ENCODE measurements around the gene RGS14. TPM values are rescaled to one million over a fixed set of nuclear protein-coding genes. Genes with fewer than 3 reads are reported as not detected.

Gene RGS14
- polyA plus RNA-seq, 6 donors from 2014 or later = 16.6 to 41.1 (median 23.2) TPM

DNA sequence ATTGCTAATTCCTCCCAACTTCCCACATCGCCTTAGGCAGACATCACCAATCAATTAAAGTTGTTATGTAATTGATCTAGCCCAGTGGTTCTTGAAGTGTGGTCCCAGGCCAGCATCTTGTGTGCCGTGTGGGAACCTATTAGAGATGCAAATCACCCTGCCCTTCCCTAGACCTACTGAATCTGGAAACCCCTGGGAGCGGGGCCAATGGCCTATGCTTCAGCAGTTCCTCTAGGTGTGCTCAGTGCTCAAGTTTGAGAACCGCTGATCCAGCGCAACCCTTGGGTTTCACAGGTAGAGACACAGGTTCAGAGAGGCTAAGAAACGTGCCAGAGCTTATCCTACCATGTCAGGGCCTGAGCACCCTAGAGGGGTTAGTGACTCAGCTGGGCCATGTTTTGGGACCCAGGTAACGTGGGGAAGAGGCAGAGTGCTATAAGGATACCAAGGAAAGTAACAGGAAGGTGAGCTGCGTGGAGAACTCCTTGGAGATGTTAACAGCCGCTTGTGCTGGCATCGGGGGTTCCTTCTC is 30.9 kb downstream of the RGS14 start:
- no peaks in the 10 kb centered on the region for H3K9me3 Mint-ChIP-seq
- H3K27me3 Mint-ChIP-seq = peaks cover 17 to 35% (median 25%) of the 10 kb centered on the region in 3 donors
- DNase-seq (no peak), ATAC-seq (ENCODE audit: low read depth in 2 of 2) (no peak)
- peaks cover 12 to 27% (median 19%) of the 10 kb centered on the region in 3 donors for H3K4me1 Mint-ChIP-seq
- H3K27ac Mint-ChIP-seq = peak overlapping the region in 1 of 6 donors; percentile 38
- no peak overlapping the region for H3K4me3 Mint-ChIP-seq
- H3K36me3 Mint-ChIP-seq = no peaks in the 10 kb centered on the region

DNA sequence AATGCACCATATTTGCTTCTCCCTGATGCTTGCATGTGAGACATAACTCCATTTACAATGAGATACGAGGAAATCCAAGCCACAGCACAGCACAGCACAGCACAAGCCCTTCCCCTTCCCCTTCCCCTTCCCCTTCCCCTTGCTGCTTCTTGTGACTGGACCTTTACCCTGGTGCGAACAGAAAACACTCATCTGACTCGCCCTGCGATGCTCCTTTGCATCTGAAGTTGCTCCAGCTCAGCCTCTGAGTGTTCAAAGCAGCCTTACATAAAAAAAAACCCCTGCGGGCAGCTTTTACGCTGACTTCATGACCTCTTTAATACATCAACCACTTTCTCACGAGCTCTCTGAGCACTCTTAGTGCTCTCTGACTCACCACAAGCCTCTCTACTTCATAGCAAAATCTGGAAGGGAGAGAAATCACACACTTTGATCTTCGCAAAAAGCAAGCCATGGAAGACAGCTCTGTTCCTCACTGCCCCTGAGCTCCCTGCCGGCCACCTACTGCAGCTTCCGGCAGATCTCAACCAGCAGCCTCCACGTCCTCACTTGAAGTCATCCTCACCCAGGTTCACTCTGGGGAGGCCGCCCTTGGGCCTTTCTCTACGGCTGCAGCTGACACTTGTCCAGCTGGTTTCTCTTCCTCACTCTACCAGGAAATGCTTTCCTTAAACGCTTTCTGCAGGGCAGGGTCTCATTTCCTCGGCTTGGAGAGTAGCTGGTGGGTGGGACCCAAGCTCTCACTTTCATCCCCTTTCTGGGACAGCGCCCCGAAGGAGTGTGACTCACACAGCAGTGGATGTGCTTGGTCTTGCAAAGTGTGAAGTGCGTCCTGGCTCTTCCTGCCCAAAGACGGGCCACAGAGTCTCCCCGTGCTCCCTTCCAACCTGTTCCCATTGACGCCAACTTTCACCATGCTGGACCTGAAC is 31.8 kb downstream of the RGS14 start:
- peaks cover 12 to 27% (median 15%) of the 10 kb centered on the region in 3 donors for H3K4me1 Mint-ChIP-seq
- peak overlapping the region in 2 of 8 donors; percentile 72 to 75 for H3K4me3 Mint-ChIP-seq
- no peak for DNase-seq
- no peaks in the 10 kb centered on the region for H3K9me3 Mint-ChIP-seq
- no peak for ATAC-seq (ENCODE audit: low read depth in 2 of 2)
- H3K36me3 Mint-ChIP-seq = no peaks in the 10 kb centered on the region
- peaks cover 17 to 29% (median 18%) of the 10 kb centered on the region in 3 donors for H3K27me3 Mint-ChIP-seq
- peak overlapping the region in 3 of 6 donors; percentile 78 to 95 (median 88) for H3K27ac Mint-ChIP-seq

DNA sequence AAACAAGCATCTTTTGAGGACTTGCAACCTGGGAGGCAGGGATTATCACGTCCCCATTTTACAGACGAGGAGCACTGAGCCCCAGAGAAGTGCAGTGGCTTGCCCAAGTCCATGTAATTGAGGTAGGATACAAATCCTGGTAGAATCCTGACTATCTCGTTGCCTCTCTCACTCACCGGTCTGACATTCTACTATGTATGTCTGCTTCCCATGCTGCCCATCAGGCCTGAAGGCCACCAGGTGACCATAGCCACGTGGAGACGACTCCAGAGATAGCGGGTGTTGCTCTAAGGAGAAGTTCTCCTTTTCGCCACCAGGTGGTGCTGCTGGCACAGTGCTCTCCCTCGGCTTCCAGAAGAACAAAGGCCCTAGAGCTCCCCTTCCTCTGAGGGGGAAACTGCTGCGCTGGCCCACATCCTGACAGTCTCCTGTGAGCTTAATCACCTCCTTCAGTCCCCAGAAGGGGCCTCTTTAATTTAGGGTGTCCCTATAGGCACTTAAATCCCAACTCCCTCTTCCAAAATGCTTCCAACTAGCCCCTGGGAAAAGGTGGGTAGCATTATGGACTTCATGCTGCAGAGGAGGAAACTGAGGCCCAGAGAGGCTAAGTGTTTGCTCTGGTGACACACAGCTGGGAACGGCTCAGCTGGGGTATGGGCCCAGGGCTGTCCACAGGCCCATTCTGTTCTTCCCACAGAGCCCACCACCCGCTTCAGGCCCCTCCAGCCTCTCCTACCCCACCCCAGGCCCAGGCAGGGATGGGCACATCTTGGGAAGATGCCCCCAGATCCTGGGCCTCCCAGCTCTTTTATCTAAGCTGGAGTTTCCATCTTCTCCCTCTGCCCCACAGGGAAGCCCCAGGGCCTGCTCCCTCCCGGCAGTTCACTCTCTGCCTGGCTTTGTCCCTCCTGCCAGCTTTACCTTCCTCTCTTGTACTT is 32.9 kb downstream of the RGS14 start:
- peak overlapping the region in 1 of 8 donors; percentile 18 for H3K4me3 Mint-ChIP-seq
- no peaks in the 10 kb centered on the region for H3K36me3 Mint-ChIP-seq
- no peaks in the 10 kb centered on the region for H3K9me3 Mint-ChIP-seq
- DNase-seq (peak; percentile 81), ATAC-seq (ENCODE audit: low read depth in 2 of 2) (peak; percentile 89 to 92)
- peaks cover 9 to 21% (median 20%) of the 10 kb centered on the region in 3 donors for H3K27me3 Mint-ChIP-seq
- peak overlapping the region in 5 of 6 donors; percentile 58 to 95 (median 88) for H3K27ac Mint-ChIP-seq
- H3K4me1 Mint-ChIP-seq = peaks cover 12 to 27% (median 15%) of the 10 kb centered on the region in 3 donors

DNA sequence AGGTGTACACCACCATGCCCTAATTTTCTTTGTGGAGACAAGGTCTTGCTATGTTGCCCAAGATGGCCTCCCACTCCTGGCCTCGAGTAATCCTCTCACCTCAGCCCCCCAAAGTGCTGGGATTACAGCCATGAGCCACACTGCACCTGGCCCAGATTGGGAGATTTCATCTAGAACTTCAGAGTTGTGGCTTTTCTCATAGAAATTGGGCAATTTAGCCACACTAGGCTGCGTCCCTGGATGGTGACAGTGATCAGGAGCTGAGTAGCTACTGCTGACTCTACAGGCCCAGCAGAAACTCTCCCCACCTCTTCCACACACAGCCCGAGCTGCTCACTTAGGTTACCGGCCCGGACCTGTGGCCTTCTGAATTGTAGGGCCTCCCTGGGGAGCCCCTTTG is 35.0 kb downstream of the RGS14 start:
- Mint-ChIP-seq H3K27me3 (peaks cover 18 to 28% (median 21%) of the 10 kb centered on the region in 3 donors), H3K4me1 (peaks cover 12 to 27% (median 15%) of the 10 kb centered on the region in 3 donors), H3K9me3 (no peaks in the 10 kb centered on the region), H3K36me3 (no peaks in the 10 kb centered on the region), H3K4me3 (no peak overlapping the region), H3K27ac (peak overlapping the region in 2 of 6 donors; percentile 9 to 94)
- DNase-seq (no peak), ATAC-seq (ENCODE audit: low read depth in 2 of 2) (no peak)

DNA sequence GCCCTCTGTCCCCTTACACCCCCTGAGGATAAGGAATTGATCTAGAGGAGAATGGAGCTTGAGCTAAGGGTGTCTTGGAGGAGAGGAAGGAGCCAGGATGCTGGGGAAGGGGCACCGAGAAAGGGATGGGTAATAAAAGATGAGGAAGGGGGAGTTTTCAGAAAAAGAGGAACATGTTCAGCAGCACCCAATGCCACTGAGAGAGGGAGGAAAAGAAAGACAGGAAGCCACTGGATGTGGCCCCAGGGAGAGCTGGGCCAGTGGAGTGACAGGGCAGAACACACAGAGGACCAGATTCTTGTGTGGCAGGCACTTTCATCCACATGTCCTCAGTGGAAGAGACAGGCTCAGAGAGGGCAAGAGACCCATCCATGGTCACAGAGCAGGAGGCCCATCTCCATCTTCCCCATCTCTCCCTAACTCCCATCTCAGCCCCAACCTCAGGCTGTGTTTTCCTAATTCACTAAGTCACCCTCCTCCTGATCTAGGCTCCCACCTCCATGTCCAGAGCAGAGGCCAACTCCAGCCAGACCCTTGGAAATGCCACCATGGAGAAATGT is 35.6 kb downstream of the RGS14 start:
- H3K27ac Mint-ChIP-seq = peak overlapping the region in 3 of 6 donors; percentile 9 to 94 (median 77)
- DNase-seq = no peak
- H3K4me1 Mint-ChIP-seq = peaks cover 12 to 27% (median 15%) of the 10 kb centered on the region in 3 donors
- H3K9me3 Mint-ChIP-seq = no peaks in the 10 kb centered on the region
- H3K4me3 Mint-ChIP-seq = no peak overlapping the region
- peaks cover 18 to 27% (median 20%) of the 10 kb centered on the region in 3 donors for H3K27me3 Mint-ChIP-seq
- ATAC-seq (ENCODE audit: low read depth in 2 of 2) = no peak
- H3K36me3 Mint-ChIP-seq = no peaks in the 10 kb centered on the region

DNA sequence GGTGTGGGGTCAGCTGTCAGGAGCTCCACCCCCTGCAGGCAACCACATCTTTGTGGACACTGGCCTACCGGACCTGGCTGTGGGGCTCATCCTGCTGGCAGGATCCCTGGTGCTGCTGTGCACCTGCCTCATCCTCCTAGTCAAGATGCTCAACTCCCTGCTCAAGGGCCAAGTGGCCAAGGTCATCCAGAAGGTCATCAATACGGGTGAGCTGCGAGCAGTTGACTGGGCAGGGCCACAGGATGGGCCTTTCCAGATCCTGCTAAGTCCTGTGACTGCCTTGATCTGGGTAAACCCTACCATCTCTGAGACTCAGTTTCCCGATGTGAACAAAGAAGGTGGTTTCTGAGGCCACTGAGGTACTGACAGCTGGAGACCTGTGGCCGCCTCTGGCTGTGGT is 36.3 kb downstream of the RGS14 start:
- Mint-ChIP-seq H3K27me3 (peaks cover 18 to 26% (median 21%) of the 10 kb centered on the region in 3 donors), H3K9me3 (no peaks in the 10 kb centered on the region), H3K36me3 (no peaks in the 10 kb centered on the region), H3K4me1 (peaks cover 12 to 21% (median 15%) of the 10 kb centered on the region in 3 donors), H3K27ac (peak overlapping the region in 1 of 6 donors; percentile 32), H3K4me3 (no peak overlapping the region)
- DNase-seq (no peak), ATAC-seq (ENCODE audit: low read depth in 2 of 2) (no peak)

DNA sequence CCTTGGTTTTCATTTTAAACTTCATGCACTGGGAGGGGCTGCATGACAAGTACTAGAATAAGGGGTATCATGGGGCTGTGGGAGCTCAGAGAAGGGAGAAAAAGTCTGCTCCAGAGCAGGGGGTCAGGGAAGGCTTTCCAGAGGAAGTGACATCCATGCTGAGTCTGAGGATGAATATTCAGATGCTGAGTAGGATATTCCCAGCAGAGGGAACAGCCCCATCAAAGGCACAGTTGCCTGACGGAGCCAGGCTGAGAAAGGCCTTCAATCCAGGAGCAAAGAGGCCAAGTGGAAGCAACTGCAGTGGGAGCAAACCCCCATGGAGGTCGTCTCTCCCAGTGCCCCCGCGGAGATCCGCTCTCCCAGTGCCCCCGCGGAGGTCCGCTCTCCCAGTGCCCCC is 38.4 kb downstream of the RGS14 start:
- Mint-ChIP-seq H3K27ac (no peak overlapping the region), H3K4me3 (no peak overlapping the region), H3K36me3 (no peaks in the 10 kb centered on the region), H3K27me3 (peaks cover 11 to 19% (median 12%) of the 10 kb centered on the region in 3 donors), H3K4me1 (peaks cover 7 to 10% (median 7%) of the 10 kb centered on the region in 3 donors), H3K9me3 (no peaks in the 10 kb centered on the region)
- no peak for DNase-seq
- ATAC-seq (ENCODE audit: low read depth in 2 of 2) = no peak

DNA sequence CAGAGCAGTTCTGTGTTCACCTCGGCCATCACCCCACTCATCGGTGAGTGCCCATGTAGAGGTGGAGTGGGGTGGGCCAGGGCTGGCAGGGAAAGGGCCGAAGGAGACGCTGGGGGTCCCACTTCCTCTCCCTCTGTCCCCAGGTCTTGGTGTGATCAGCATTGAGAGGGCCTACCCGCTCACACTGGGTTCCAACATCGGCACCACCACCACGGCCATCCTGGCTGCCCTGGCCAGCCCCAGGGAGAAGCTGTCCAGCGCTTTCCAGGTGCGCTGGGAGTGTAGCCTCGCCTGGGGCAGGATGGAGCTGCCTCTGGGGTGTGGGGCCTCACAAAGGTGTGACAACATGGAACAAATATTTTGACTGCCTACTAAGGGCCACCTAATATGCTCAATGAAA is 39.1 kb downstream of the RGS14 start:
- peak overlapping the region in 1 of 8 donors; percentile 29 for H3K4me3 Mint-ChIP-seq
- ATAC-seq (ENCODE audit: low read depth in 2 of 2) (no peak), DNase-seq (no peak)
- peaks cover 15 to 25% (median 18%) of the 10 kb centered on the region in 3 donors for H3K27me3 Mint-ChIP-seq
- H3K4me1 Mint-ChIP-seq = peaks cover 9 to 12% (median 9%) of the 10 kb centered on the region in 3 donors
- H3K27ac Mint-ChIP-seq = no peak overlapping the region
- no peaks in the 10 kb centered on the region for H3K36me3 Mint-ChIP-seq
- H3K9me3 Mint-ChIP-seq = no peaks in the 10 kb centered on the region

DNA sequence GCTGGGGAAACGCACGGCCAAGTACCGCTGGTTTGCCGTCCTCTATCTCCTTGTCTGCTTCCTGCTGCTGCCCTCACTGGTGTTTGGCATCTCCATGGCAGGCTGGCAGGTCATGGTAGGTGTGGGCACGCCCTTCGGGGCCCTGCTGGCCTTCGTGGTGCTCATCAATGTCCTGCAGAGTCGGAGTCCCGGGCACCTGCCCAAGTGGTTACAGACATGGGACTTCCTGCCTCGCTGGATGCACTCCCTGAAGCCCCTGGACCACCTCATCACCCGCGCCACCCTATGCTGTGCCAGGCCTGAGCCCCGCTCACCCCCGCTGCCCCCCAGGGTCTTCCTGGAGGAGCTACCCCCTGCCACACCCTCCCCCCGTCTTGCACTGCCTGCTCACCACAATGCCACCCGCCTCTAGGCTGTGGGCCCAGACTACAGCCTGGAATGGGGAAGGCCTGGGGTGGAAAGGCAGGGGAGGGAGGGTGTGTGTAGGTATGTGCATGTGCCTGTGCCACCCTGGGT is 40.2 kb downstream of the RGS14 start:
- ATAC-seq (ENCODE audit: low read depth in 2 of 2) = no peak

DNA sequence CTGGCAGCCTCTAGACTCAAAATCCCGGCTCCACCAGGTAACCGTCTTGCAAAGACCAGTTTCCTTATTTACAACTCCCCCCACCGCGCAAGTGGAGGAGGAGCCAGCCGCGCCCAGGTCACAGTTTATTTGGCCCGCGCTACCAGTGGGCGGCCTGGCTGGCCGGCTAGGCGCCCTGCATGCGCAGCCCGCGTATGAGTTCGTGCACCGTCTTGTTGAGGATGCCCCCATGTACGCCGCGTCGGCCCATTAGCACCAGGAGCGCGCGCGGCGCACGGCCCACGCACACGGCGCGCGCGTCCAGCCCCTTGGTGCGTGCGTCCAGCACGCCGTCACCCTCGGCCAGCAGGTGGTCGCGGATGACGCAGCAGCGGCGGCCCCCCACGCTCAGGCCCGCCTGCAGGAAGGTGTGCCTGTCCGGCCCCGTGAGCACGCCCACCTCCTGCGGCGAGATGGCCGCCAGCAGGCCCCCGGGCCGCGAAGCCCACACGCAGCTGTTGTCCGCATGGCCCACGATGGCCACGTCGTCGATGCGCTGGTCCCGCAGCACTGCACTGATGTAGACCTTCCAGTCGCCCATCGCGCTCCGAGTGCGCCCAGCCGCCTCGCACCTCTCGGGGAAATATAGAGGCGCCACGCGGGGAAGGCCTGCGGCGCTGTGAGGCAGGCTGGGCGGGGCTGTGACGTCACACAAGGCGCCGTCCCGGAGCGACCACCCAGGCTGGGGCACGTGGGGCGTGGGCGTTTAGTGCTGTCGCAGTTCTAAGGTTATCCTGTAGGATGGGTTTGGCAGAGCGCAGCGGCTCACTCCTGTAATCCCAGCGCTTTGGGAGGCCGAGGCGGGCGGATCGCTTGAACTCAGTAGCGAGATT is 42.5 kb downstream of the RGS14 start, which contains the start of gene PFN3:
TSS of gene PFN3 (minus strand) at position 665 of the 872 bp plus-strand sequence. CDS start at position 580, 85 bp downstream.
- Mint-ChIP-seq H3K9me3 (no peaks in the 10 kb centered on the region), H3K27me3 (peaks cover 16 to 44% (median 18%) of the 10 kb centered on the region in 3 donors), H3K27ac (peak within 1 kb of the TSS in 1 of 6 donors; percentile 19), H3K4me1 (peaks cover 24 to 30% (median 30%) of the 10 kb centered on the region in 3 donors), H3K4me3 (no peak within 1 kb of the TSS), H3K36me3 (no peaks in the 10 kb centered on the region)
- ATAC-seq (ENCODE audit: low read depth in 2 of 2) (no peak), DNase-seq (no peak)

More for the DNA sequence above, 40.2 kb downstream of the RGS14 start:
- H3K9me3 Mint-ChIP-seq = no peaks in the 10 kb centered on the region
- peaks cover 14 to 19% (median 16%) of the 10 kb centered on the region in 3 donors for H3K4me1 Mint-ChIP-seq
- peaks cover 18 to 37% (median 22%) of the 10 kb centered on the region in 3 donors for H3K27me3 Mint-ChIP-seq
- no peak overlapping the region for H3K4me3 Mint-ChIP-seq
- DNase-seq = no peak
- H3K36me3 Mint-ChIP-seq = no peaks in the 10 kb centered on the region
- no peak overlapping the region for H3K27ac Mint-ChIP-seq

DNA sequence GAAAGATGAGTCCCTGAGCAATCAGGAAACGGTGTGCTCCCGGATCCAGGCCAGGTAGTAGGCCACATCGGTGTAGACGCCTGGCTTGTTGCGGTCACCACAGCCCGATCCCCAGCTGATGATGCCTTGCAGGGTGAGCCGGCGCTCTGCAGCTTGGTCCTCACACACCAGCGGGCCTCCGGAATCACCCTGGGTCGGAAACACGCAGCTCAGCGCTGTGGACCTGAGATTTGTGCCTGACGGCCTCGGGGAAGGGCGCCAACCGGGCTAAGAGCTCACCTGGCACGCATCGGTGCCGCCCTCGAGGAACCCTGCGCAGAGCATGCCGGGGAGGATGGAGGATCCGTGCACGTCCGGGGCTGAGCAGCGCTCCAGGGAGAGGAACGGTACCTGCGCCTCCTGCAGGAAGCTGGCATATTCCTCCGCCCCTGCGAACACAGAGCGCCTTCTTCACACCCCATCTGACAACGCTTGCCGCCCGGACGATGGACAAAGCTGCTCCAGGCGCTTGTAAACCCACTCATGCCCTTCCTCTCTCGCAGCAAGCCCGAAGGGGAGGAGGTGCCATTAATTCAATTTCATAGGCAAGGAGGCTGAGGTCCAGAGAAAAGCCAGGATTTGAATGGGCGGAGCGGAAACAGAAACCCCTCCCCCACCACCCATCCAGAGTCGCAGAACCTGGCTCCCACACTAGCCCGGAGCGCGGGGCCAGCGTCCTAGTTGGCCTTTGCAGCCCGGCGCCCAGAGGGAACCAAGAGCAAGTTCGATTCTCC is 44.7 kb downstream of the RGS14 start:
- Mint-ChIP-seq H3K36me3 (no peaks in the 10 kb centered on the region), H3K4me1 (peaks cover 32 to 47% (median 46%) of the 10 kb centered on the region in 3 donors), H3K4me3 (peak overlapping the region; percentile 67 to 91 (median 82)), H3K27ac (peak overlapping the region; percentile 50 to 88 (median 80)), H3K27me3 (peaks cover 11 to 36% (median 14%) of the 10 kb centered on the region in 3 donors), H3K9me3 (no peaks in the 10 kb centered on the region)
- ATAC-seq (ENCODE audit: low read depth in 2 of 2) (peak in 1 of 2 donors; percentile 8), DNase-seq (peak; percentile 37)
